Stomach (tissue), 9 donors: ENCODE results near the gene MB. TPM values are rescaled to one million over a fixed set of nuclear protein-coding genes. Genes with fewer than 3 reads are reported as not detected.
A peak's percentile ranks its signal among the peaks of the same experiment; 100 is the strongest.

Source experiments
- DNase-seq, 2 donors: peaks; one replicate each; pipeline versions ENCODE4 v3.0.0 to v3.0.0-alpha.2; 2013 to 2019
- H3K27ac ChIP-seq, 5 donors: fragments of 200-600 bp in 4 of 5; sonication (generic) in 4 of 5; one replicate each; pipeline ENCODE4 v1.5.1; 2013 to 2019; ENCODE audit warnings: mild to moderate bottlenecking in 1 of 5, moderate library complexity in 1 of 5
- H3K27me3 ChIP-seq, 3 donors: fragments of 200-600 bp; sonication (generic); one replicate each; pipeline ENCODE4 v1.5.1; 2017 to 2019; ENCODE audit warnings: mixed run types in 1 of 3
- H3K36me3 ChIP-seq, 4 donors: fragments of 200-600 bp; sonication (generic); 1 replicate in 3 of 4; 2 replicates in 1 of 4; pipeline ENCODE4 v1.5.1; 2016 to 2019
- H3K4me1 ChIP-seq, 4 donors: fragments of 200-600 bp; sonication (generic); one replicate each; pipeline ENCODE4 v1.5.1; 2016 to 2019
- H3K4me3 ChIP-seq, 4 donors: fragments of 200-600 bp; sonication (generic) in 3 of 4; one replicate each; pipeline ENCODE4 v1.5.1; 2016 to 2019; ENCODE audit warnings: mild to moderate bottlenecking in 1 of 4
- H3K9me3 ChIP-seq, 4 donors: fragments of 200-600 bp; sonication (generic); one replicate each; pipeline ENCODE4 v1.5.1; 2016 to 2019
- EP300 ChIP-seq: sonication (generic); formaldehyde crosslinking; IDR thresholded peaks from one replicate; pipeline ENCODE4 v1.6.1; 2017; ENCODE audit warnings: antibody characterized with exemption
- POLR2A ChIP-seq, 4 donors: fragments of 450-650 bp; IDR thresholded peaks; one replicate each; pipeline ENCODE4 v1.6.1; 2016; ENCODE audit warnings: antibody characterized with exemption in 4 of 4, control low read depth in 2 of 4, mild to moderate bottlenecking in 1 of 4, moderate library complexity in 1 of 4
- POLR2AphosphoS5 ChIP-seq, 3 donors: sonication (generic); formaldehyde crosslinking; IDR thresholded peaks; one replicate each; pipeline ENCODE4 v1.6.1; 2016; ENCODE audit warnings: antibody characterized with exemption in 3 of 3
- WGBS, 5 donors: extraction: QIAGEN DNeasy Blood & Tissue Kit in 3 of 5; methylation state at CpG; one replicate each; pipeline versions ENCODE4 v1.1.5 to v1.1.7; 2013 to 2018; 5-methylcytosine and 5-hydroxymethylcytosine counted together
- intact Hi-C: fragments of 100-400 bp; cut with DNase I; formaldehyde crosslinking; loops from one replicate; pipeline ENCODE4 v1.15.1; 2023; ENCODE audit warnings: low total_unique reads
- polyA plus RNA-seq, 3 donors: library from polyadenylated mRNA; stranded (reverse); fragments of 200-250 nt; gene quantifications; one replicate each; pipeline ENCODE4 v1.2.3, GENCODE V29; 2013
- total RNA-seq, 5 donors: library from RNA; depleted of rRNA; stranded (reverse); fragments of >200 nt; gene quantifications; one replicate each; pipeline versions ENCODE4 v1.1.0 to v1.2.3, GENCODE V29; 2014 to 2016
- TF ChIP-seq, protein P1 (sequence below), 7 experiments: fragments of 450-650 bp in 4 of 7; fragments of 200-600 bp in 3 of 7; sonication (generic) in 3 of 7; IDR thresholded peaks; one replicate each; pipeline ENCODE4 v1.5.1; 2016 to 2019; ENCODE audit warnings: antibody characterized with exemption in 7 of 7, control low read depth in 2 of 7, mild to moderate bottlenecking in 1 of 7
- donor health status: healthy with polysubstance abuse.
- donor health status: Bipolar disorder and iron deficiency.
- donor health status: healthy.

MB gene
- total and polyA plus RNA-seq, 8 donors = 0.87 to 29.5 (median 2.2) TPM; not detected in 3

DNA sequence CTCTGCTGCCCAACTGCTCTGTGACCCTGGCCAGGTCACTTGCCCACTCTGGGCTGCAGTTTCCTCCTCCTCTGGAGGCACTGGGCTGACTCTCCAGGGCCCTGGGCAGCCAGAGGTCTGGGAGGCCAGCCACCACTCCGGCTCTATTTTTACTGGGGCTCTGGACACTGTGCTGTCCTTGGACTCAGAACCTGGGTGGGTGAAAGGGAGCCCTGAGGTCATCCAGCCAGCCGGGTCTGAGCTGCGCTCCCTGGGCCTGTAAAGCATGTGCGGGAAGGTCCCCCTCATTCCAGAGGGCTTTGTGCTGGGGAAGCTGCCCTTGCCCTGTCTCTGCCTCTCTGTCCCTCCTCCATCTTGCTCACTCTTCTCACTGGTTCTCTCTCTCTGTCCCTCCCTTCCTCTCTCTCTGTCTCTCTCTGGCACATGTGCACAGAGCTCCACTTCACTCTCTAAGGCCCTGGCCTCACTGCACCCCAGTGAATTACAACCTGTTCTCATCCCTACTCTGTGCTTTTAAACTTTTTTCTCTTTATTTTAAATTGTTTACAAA is 24.6 kb downstream of the MB start:
- no peak for DNase-seq
- WGBS, 5 donors = 59 to 70% (median 65%) methylated on average over 3 to 4 of the region's 4 CpGs

GRCh38 chr22:35591714-35592417 is 25.3 kb downstream of the MB start:
- peaks cover 0 to 31% (median 4%) of the 10 kb centered on the region in 4 donors for H3K4me1 ChIP-seq
- H3K9me3 ChIP-seq = peaks cover 0 to 1% (median 0%) of the 10 kb centered on the region in 4 donors
- H3K4me3 ChIP-seq = no peak overlapping the region
- no peaks in the 10 kb centered on the region for H3K36me3 ChIP-seq
- peak overlapping the region in 2 of 5 donors; percentile 1 to 47 for H3K27ac ChIP-seq
- DNase-seq = no peak
- TF ChIP-seq POLR2A (IDR thresholded peaks at IDR 0.05) (no peak), EP300 (no peak), POLR2AphosphoS5 (IDR thresholded peaks at IDR 0.05) (no peak)
- TF ChIP-seq, protein P1, sequence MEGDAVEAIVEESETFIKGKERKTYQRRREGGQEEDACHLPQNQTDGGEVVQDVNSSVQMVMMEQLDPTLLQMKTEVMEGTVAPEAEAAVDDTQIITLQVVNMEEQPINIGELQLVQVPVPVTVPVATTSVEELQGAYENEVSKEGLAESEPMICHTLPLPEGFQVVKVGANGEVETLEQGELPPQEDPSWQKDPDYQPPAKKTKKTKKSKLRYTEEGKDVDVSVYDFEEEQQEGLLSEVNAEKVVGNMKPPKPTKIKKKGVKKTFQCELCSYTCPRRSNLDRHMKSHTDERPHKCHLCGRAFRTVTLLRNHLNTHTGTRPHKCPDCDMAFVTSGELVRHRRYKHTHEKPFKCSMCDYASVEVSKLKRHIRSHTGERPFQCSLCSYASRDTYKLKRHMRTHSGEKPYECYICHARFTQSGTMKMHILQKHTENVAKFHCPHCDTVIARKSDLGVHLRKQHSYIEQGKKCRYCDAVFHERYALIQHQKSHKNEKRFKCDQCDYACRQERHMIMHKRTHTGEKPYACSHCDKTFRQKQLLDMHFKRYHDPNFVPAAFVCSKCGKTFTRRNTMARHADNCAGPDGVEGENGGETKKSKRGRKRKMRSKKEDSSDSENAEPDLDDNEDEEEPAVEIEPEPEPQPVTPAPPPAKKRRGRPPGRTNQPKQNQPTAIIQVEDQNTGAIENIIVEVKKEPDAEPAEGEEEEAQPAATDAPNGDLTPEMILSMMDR (IDR thresholded peaks at IDR 0.05) = no peak
- WGBS, 5 donors = 69 to 87% (median 74%) methylated on average over 9 to 14 of the region's 14 CpGs
- intact Hi-C loops = no loop called here
- no peaks in the 10 kb centered on the region for H3K27me3 ChIP-seq

More for the DNA sequence above, 24.6 kb downstream of the MB start:
- TF ChIP-seq POLR2A (IDR thresholded peaks at IDR 0.05) = no peak
- no peak for TF ChIP-seq POLR2AphosphoS5 (IDR thresholded peaks at IDR 0.05)
- TF ChIP-seq, protein P1 (IDR thresholded peaks at IDR 0.05) = no peak
- TF ChIP-seq EP300 = no peak
- H3K27ac ChIP-seq = peak overlapping the region in 2 of 5 donors; percentile 1 to 47
- no peak overlapping the region for H3K4me3 ChIP-seq
- H3K9me3 ChIP-seq = no peaks in the 10 kb centered on the region
- intact Hi-C loops = no loop called here
- no peaks in the 10 kb centered on the region for H3K27me3 ChIP-seq
- H3K36me3 ChIP-seq = no peaks in the 10 kb centered on the region
- peaks cover 0 to 28% (median 4%) of the 10 kb centered on the region in 4 donors for H3K4me1 ChIP-seq

DNA sequence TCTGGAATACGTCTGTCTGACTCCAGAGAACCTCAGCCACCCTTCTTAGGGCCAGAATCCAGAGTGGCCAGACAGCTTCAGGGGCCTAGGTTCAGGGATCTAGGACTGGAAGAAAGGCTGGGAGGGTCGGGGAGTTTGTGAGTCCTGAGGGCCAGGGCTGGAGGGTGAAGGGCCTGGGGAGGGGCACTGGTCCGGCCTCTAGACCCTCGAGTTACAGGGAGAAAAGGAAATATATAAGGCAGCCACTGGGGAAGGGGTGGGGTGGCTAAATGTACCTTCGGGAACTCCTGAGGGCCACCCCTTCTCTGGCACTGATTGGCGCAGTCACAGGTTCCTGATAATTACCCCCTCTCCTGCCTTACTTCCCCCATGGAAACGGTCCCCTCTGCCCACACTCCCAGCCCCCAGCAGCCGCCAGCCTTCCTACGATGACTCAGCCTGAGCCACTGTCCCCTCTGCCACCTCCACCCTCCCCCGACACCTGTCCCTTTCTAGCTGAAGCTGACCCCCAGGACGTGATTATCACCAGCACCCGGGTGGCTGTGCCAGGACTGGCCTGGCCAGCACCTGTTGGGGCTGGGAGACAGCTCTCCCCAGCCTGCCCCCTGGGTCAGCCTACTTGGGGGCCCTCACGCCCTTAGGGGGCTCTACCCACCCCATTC is 26.4 kb downstream of the MB start:
- Histone ChIP-seq H3K36me3 (no peaks in the 10 kb centered on the region), H3K9me3 (peaks cover 0 to 5% (median 0%) of the 10 kb centered on the region in 4 donors), H3K27ac (no peak overlapping the region), H3K4me3 (no peak overlapping the region), H3K27me3 (no peaks in the 10 kb centered on the region), H3K4me1 (peaks cover 0 to 31% (median 4%) of the 10 kb centered on the region in 4 donors)
- intact Hi-C loops = no loop called here
- DNase-seq = no peak
- TF ChIP-seq, protein P1 (IDR thresholded peaks at IDR 0.05) = no peak
- TF ChIP-seq POLR2AphosphoS5 (IDR thresholded peaks at IDR 0.05) (no peak), EP300 (no peak), POLR2A (IDR thresholded peaks at IDR 0.05) (no peak)
- 58 to 70% (median 67%) methylated on average over 13 of the region's 13 CpGs for WGBS, 5 donors

DNA sequence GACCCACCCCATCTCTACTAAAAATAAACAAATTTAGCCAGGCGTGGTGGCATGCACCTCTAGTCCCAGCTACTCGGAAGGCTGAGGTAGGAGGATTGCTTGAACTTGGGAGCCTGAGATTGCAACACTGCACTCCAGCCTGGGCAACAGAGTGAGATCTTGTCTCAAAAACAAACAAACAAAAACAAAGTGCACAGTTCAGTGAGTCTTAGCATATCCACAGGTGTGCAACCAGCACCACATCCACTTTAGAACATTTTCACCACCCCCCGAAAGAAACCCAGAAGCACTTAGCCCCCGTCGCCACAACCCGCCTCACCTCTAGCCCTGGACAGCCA is 27.4 kb downstream of the MB start:
- 83 to 89% (median 88%) methylated on average over 6 of the region's 6 CpGs for WGBS, 5 donors
- TF ChIP-seq POLR2A (IDR thresholded peaks at IDR 0.05) (no peak), EP300 (no peak), POLR2AphosphoS5 (IDR thresholded peaks at IDR 0.05) (no peak)
- TF ChIP-seq, protein P1 (IDR thresholded peaks at IDR 0.05) = no peak
- no peaks in the 10 kb centered on the region for H3K27me3 ChIP-seq
- intact Hi-C loops = no loop called here
- H3K4me3 ChIP-seq = no peak overlapping the region
- DNase-seq = no peak
- H3K4me1 ChIP-seq = peaks cover 0 to 31% (median 4%) of the 10 kb centered on the region in 4 donors
- H3K27ac ChIP-seq = no peak overlapping the region
- H3K9me3 ChIP-seq = peaks cover 0 to 5% (median 0%) of the 10 kb centered on the region in 4 donors
- H3K36me3 ChIP-seq = no peaks in the 10 kb centered on the region
